H1 (cell line): ENCODE measurements around the gene GRID1. TPM values are rescaled to one million over a fixed set of nuclear protein-coding genes. Genes with fewer than 3 reads are reported as not detected.

ENCODE experiments used
- CTCF ChIA-PET: fragments of 300-600 bp; sonication (Branson Sonifier 250); formaldehyde crosslinking; loops from one replicate; lab custom pipeline; 2021; ENCODE audit not compliant: partially characterized antibody; lab: Charles Lee
- POLR2A ChIA-PET: fragments of 300-600 bp; sonication (Branson Sonifier 250); formaldehyde crosslinking; loops from one replicate; lab custom pipeline; 2021; ENCODE audit warnings: inconsistent platforms; ENCODE audit not compliant: partially characterized antibody; lab: Charles Lee
- DNase-seq, 2 experiments: peaks; one replicate each; pipeline versions ENCODE4 v3.0.0 to v3.0.0-alpha.2; 2010 to 2022; ENCODE audit warnings: low spot score in 2 of 2, low read depth in 1 of 2, mixed read lengths in 1 of 2
- FAIRE-seq: peaks from 2 replicates; lab custom pipeline; 2011; peaks lifted over from hg19 to GRCh38; lab: Jason Lieb, UNC
- H2AFZ ChIP-seq: 2 replicates; pipeline ENCODE4 v1.8.1; 2012; ENCODE audit warnings: low read length, inconsistent platforms
- H2AK5ac ChIP-seq: 2 replicates; pipeline ENCODE4 v1.6.1; 2013; ENCODE audit warnings: low read depth, low read length
- H2BK120ac ChIP-seq: replicated peaks from 2 replicates; pipeline ENCODE3; 2013; ENCODE audit warnings: low read depth, low read length, inconsistent platforms
- H2BK12ac ChIP-seq: 2 replicates; pipeline ENCODE4 v1.6.1; 2013; ENCODE audit warnings: low read depth, low read length
- H2BK15ac ChIP-seq: 2 replicates; pipeline ENCODE4 v1.6.1; 2013; ENCODE audit warnings: low read length
- H2BK20ac ChIP-seq: 2 replicates; pipeline ENCODE4 v1.6.1; 2013; ENCODE audit warnings: low read length
- H2BK5ac ChIP-seq: 2 replicates; pipeline ENCODE4 v1.6.1; 2013; ENCODE audit warnings: low read depth, low read length
- H3K14ac ChIP-seq: 2 replicates; pipeline ENCODE4 v1.6.1; 2013; ENCODE audit warnings: inconsistent platforms; ENCODE audit not compliant: insufficient read length
- H3K18ac ChIP-seq: 2 replicates; pipeline ENCODE4 v1.6.1; 2013; ENCODE audit warnings: low read length; ENCODE audit errors: extremely low read depth
- H3K23ac ChIP-seq: 2 replicates; pipeline ENCODE4 v1.6.1; 2013; ENCODE audit warnings: inconsistent platforms; ENCODE audit not compliant: insufficient read length
- H3K23me2 ChIP-seq: 2 replicates; pipeline ENCODE4 v1.6.1; 2013; ENCODE audit warnings: low read depth, low read length
- H3K27ac ChIP-seq: 2 replicates; pipeline ENCODE4 v1.6.1; 2011; ENCODE audit warnings: low read depth, low read length, inconsistent platforms
- H3K27me3 ChIP-seq, 4 experiments: replicated peaks in 1 of 4; 1 replicate in 1 of 4; 2 replicates in 3 of 4; pipeline versions ENCODE4 v1.6.1 to v1.8.1; 2011 to 2013; ENCODE audit warnings: low read length in 3 of 4, mild to moderate bottlenecking in 3 of 4, inconsistent platforms in 2 of 4, mixed read lengths in 2 of 4, moderate library complexity in 1 of 4; ENCODE audit not compliant: control insufficient read depth in 3 of 4, insufficient read depth in 3 of 4; ENCODE audit errors: extremely low read depth in 1 of 4
- H3K36me3 ChIP-seq, 4 experiments: 2 replicates each; pipeline versions ENCODE4 v1.6.1 to v1.8.1; 2011 to 2013; ENCODE audit warnings: mild to moderate bottlenecking in 4 of 4, low read length in 3 of 4, moderate library complexity in 2 of 4, control low read depth in 1 of 4, inconsistent platforms in 1 of 4; ENCODE audit not compliant: insufficient read depth in 4 of 4, control insufficient read depth in 2 of 4
- H3K4ac ChIP-seq: replicated peaks from 2 replicates; pipeline ENCODE3; 2013; ENCODE audit warnings: low read length, low read depth, mixed read lengths, inconsistent platforms; ENCODE audit not compliant: insufficient read length
- H3K4me1 ChIP-seq, 4 experiments: replicated peaks in 1 of 4; 1 replicate in 1 of 4; 2 replicates in 3 of 4; pipeline versions ENCODE4 v1.6.1 to v1.8.1; 2011 to 2013; ENCODE audit warnings: low read length in 3 of 4, inconsistent platforms in 2 of 4, mixed read lengths in 1 of 4; ENCODE audit not compliant: insufficient read depth in 4 of 4, control insufficient read depth in 3 of 4
- H3K4me2 ChIP-seq, 2 experiments: 2 replicates each; pipeline versions ENCODE4 v1.6.1 to v1.8.1; 2011 to 2013; ENCODE audit warnings: low read depth in 2 of 2, low read length in 2 of 2, control low read depth in 1 of 2, inconsistent platforms in 1 of 2, mild to moderate bottlenecking in 1 of 2; ENCODE audit not compliant: insufficient read depth in 1 of 2
- H3K4me3 ChIP-seq, 4 experiments: fragments of 200-600, 300-600 bp in 1 of 4; sonication (generic), shearing (Covaris generic), sonication (Bioruptor Twin) in 1 of 4; 2 replicates each; pipeline versions ENCODE4 v1.5.1 to v1.8.1; 2011 to 2016; ENCODE audit warnings: low read length in 4 of 4, low read depth in 3 of 4, control low read depth in 2 of 4, inconsistent platforms in 2 of 4, mild to moderate bottlenecking in 2 of 4, mixed read lengths in 1 of 4, moderate library complexity in 1 of 4; ENCODE audit not compliant: insufficient read depth in 2 of 4; ENCODE audit errors: extremely low read depth in 1 of 4
- H3K56ac ChIP-seq: replicated peaks from 2 replicates; pipeline ENCODE3; 2013; ENCODE audit warnings: low read depth, mild to moderate bottlenecking, mixed read lengths, low read length, inconsistent platforms; ENCODE audit not compliant: insufficient read length
- H3K79me1 ChIP-seq: 2 replicates; pipeline ENCODE4 v1.6.1; 2013; ENCODE audit warnings: low read depth, low read length, control low read depth
- H3K79me2 ChIP-seq, 2 experiments: 2 replicates each; pipeline versions ENCODE4 v1.6.1 to v1.8.1; 2012 to 2013; ENCODE audit warnings: low read length in 2 of 2, mild to moderate bottlenecking in 2 of 2, inconsistent platforms in 1 of 2; ENCODE audit not compliant: insufficient read depth in 2 of 2, control insufficient read depth in 1 of 2
- H3K9ac ChIP-seq, 4 experiments: replicated peaks in 1 of 4; 1 replicate in 1 of 4; 2 replicates in 3 of 4; pipeline versions ENCODE4 v1.6.1 to v1.8.1; 2011 to 2013; ENCODE audit warnings: low read depth in 3 of 4, low read length in 3 of 4, control low read depth in 2 of 4, mild to moderate bottlenecking in 2 of 4, moderate library complexity in 2 of 4, inconsistent platforms in 1 of 4; ENCODE audit errors: extremely low read depth in 1 of 4
- H3K9me3 ChIP-seq, 2 experiments: 2 replicates each; pipeline versions ENCODE4 v1.6.1 to v1.8.1; 2012 to 2013; ENCODE audit warnings: mild to moderate bottlenecking in 2 of 2, moderate library complexity in 2 of 2, control low read depth in 1 of 2, inconsistent platforms in 1 of 2, low read depth in 1 of 2, low read length in 1 of 2, mixed read lengths in 1 of 2; ENCODE audit not compliant: insufficient read depth in 2 of 2
- H4K20me1 ChIP-seq, 2 experiments: replicated peaks in 1 of 2; 2 replicates each; pipeline versions ENCODE3 to v1.8.1; 2011 to 2013; ENCODE audit warnings: inconsistent platforms in 2 of 2, low read length in 2 of 2, mild to moderate bottlenecking in 1 of 2; ENCODE audit not compliant: insufficient read depth in 2 of 2, control insufficient read depth in 1 of 2
- H4K5ac ChIP-seq: 2 replicates; pipeline ENCODE4 v1.6.1; 2013; ENCODE audit warnings: low read length, low read depth, mixed read lengths, inconsistent platforms; ENCODE audit not compliant: insufficient read length
- H4K8ac ChIP-seq: 2 replicates; pipeline ENCODE4 v1.8.0; 2013; ENCODE audit warnings: mild to moderate bottlenecking, moderate library complexity, low read length, inconsistent platforms; ENCODE audit not compliant: insufficient read depth; ENCODE audit errors: extremely low read depth
- H4K91ac ChIP-seq: replicated peaks from 2 replicates; pipeline ENCODE3; 2013; ENCODE audit warnings: low read length, mixed read lengths, inconsistent platforms; ENCODE audit not compliant: insufficient read length
- CHD2 ChIP-seq: IDR thresholded peaks from 2 replicates; pipeline ENCODE4 v1.6.1; 2012; ENCODE audit warnings: low read length, improper control_type of control experiment
- EGR1 ChIP-seq: IDR thresholded peaks from 2 replicates; pipeline ENCODE4 v1.6.1; 2011; ENCODE audit warnings: low read depth, low read length, borderline replicate concordance
- EP300 ChIP-seq, 2 experiments: IDR thresholded peaks; 1 replicate in 1 of 2; 2 replicates in 1 of 2; pipeline ENCODE4 v1.6.1; 2011 to 2012; ENCODE audit warnings: low read depth in 2 of 2, low read length in 2 of 2, mild to moderate bottlenecking in 2 of 2, borderline replicate concordance in 1 of 2, inconsistent platforms in 1 of 2, moderate library complexity in 1 of 2
- HDAC6 ChIP-seq: IDR thresholded peaks from one replicate; pipeline ENCODE4 v1.7.1; 2012; ENCODE audit warnings: low read depth, mild to moderate bottlenecking, inconsistent platforms, low read length, moderate library complexity
- JUN ChIP-seq: IDR thresholded peaks from 2 replicates; pipeline ENCODE4 v1.6.1; 2011; ENCODE audit warnings: low read depth, mild to moderate bottlenecking, improper control_type of control experiment, low read length
- MAFK ChIP-seq: IDR thresholded peaks from 2 replicates; pipeline ENCODE4 v1.6.1; 2012; ENCODE audit warnings: low read depth, mild to moderate bottlenecking, improper control_type of control experiment, low read length
- YY1 ChIP-seq: IDR thresholded peaks from 2 replicates; pipeline ENCODE4 v1.6.1; 2011; ENCODE audit warnings: low read depth, mild to moderate bottlenecking, low read length
- WGBS, 2 experiments: shearing (Covaris generic) in 1 of 2; methylation state at CpG; one replicate each; pipeline versions ENCODE4 v1.1.6 to v1.1.7; 2013 to 2015; ENCODE audit warnings: low lambda C conversion rate in 2 of 2, mixed read lengths in 2 of 2, inconsistent platforms in 1 of 2, low coverage in 1 of 2, missing lambda C conversion rate in 1 of 2; ENCODE audit not compliant: insufficient replicate concordance in 2 of 2, insufficient coverage in 1 of 2, insufficient read length in 1 of 2; ENCODE audit errors: extremely low coverage in 1 of 2, missing lambda C conversion rate in 1 of 2; 5-methylcytosine and 5-hydroxymethylcytosine counted together
- polyA plus RNA-seq, 7 experiments: library from polyadenylated mRNA; depleted of rRNA in 3 of 7; stranded (reverse) in 5 of 7; unstranded in 2 of 7; fragments of >200 nt in 5 of 7; fragments of 200-250 nt in 2 of 7; gene quantifications; 1 replicate in 5 of 7; 2 replicates in 1 of 7; 4 replicates in 1 of 7; pipeline versions ENCODE4 v1.2.1 to v1.2.3, GENCODE V29; 2011 to 2013; ENCODE audit warnings: missing spikeins in 2 of 7, mixed read lengths in 2 of 7
- total RNA-seq: library from RNA; stranded (reverse); fragmentation: NEBNext Ultra II Directional; extraction: Animal tissue kit (Norgen Biotek cat#: 25700); gene quantifications from 2 replicates; pipeline ENCODE4 v1.2.1, GENCODE V29; 2021

GRID1 gene
- total and polyA plus RNA-seq, 2 of the 8 experiments (the other 6 are each of a cell fraction or from before 2014, with no cell fraction given) = 0.22 to 0.30 TPM

- H2AFZ ChIP-seq = no peak overlapping the region
Observed at GRCh38 chr10:86310702-86311101, 55.9 kb downstream of the GRID1 start.

More at GRCh38 chr10:86310702-86311101, 55.9 kb downstream of the GRID1 start:
- FAIRE-seq = no peak
- Histone ChIP-seq H3K36me3 (no peaks in the 10 kb centered on the region), H3K79me1 (no peaks in the 10 kb centered on the region), H3K4me2 (no peak overlapping the region), H3K27me3 (0 out of 7 replicates have a peak, but pooled peaks cover 0 to 3% (median 0%) of the 10 kb centered on the region in 4 experiments), H3K23ac (no peak overlapping the region), H2AK5ac (no peak overlapping the region), H3K23me2 (peaks cover 6% of the 10 kb centered on the region; the same call in 1 of the 2 replicates), H3K79me2 (no peaks in the 10 kb centered on the region), H4K8ac (no peak overlapping the region), H3K4me3 (no peak overlapping the region), H3K4me1 (peaks cover 0 to 6% (median 2%) of the 10 kb centered on the region in 4 experiments; a peak in 3 of 7 replicates), H2BK120ac (no peak overlapping the region), H4K20me1 (no peaks in the 10 kb centered on the region), H2BK5ac (no peak overlapping the region), H3K4ac (no peak overlapping the region), H3K56ac (no peak overlapping the region), H4K91ac (no peak overlapping the region), H3K14ac (no peak overlapping the region), H3K9ac (no peak overlapping the region), H3K18ac (no peak overlapping the region), H2BK15ac (no peak overlapping the region), H4K5ac (no peak overlapping the region), H3K27ac (no peak overlapping the region), H2BK12ac (no peak overlapping the region), H2BK20ac (no peak overlapping the region), H3K9me3 (no peaks in the 10 kb centered on the region)
- ChIA-PET CTCF (interaction anchor here (1.9 to 5.2 kb wide), 3 partner anchors 16 to 38 kb away, joined by 5 to 15 read pairs (median 13); no protein-coding TSS in a partner anchor), POLR2A (no interaction called here)
- 87% methylated on average over 1 of the region's 1 CpG; no CpG with 5 or more reads in 1 of the 2 experiments for WGBS, 2 experiments
- no peak for DNase-seq
- TF ChIP-seq HDAC6 = no peak
- no peak for TF ChIP-seq JUN
- TF ChIP-seq MAFK = no peak
- no peak for TF ChIP-seq YY1
- no peak for TF ChIP-seq EGR1
- no peak for TF ChIP-seq CHD2
- TF ChIP-seq EP300 (IDR thresholded peaks at IDR 0.05; ENCODE audit: borderline replicate concordance in 1 of 2, low read depth in 2 of 2, low read length in 2 of 2) = no peak
